ENCODE measurements around the gene RNF31.

GRCh38 chr14:24192933-24193332 lies 45.6 kb downstream of the RNF31 start:
- TF ChIP-seq TP53 (CRISPR knock-in tag; IDR thresholded peaks at IDR 0.05) (no peak), POLR2A (IDR thresholded peaks at IDR 0.05; ENCODE audit: low read length) (no peak), BCL3 (IDR thresholded peaks at IDR 0.05) (no peak), NPAS2 (CRISPR knock-in tag; IDR thresholded peaks at IDR 0.05; ENCODE audit: borderline replicate concordance) (no peak), CTCF (IDR thresholded peaks at IDR 0.05) (no peak), MAZ (IDR thresholded peaks at IDR 0.05; ENCODE audit: borderline replicate concordance, low read depth, low read length) (no peak)
